Activated T-helper 2 cell treated with anti-CD3 and anti-CD28 coated beads, Interferon-gamma antibody, Interleukin-2, Interleukin-4, amounts not matched to agents 10 μg/mL and 5 μg/mL and 100 μg/mL, durations not matched to agents 14 hours and 24 hours and 36 hours (primary cell): ENCODE measurements around the gene AMY2A. TPM values are rescaled to one million over a fixed set of nuclear protein-coding genes. Genes with fewer than 3 reads are reported as not detected.
"Not testable (repeated sequence)": the region's sequence is repeated elsewhere in the genome, so short reads cannot be mapped to it uniquely, and the experiment has no call there.

ENCODE experiments used
- DNase-seq: peaks from one replicate; pipeline ENCODE4 v3.0.0; 2021; ENCODE audit warnings: low spot score
- H3K27ac Mint-ChIP-seq: one replicate; pipeline ENCODE4 v1.8.0; 2021; ENCODE audit warnings: mixed read lengths
- H3K27me3 Mint-ChIP-seq: one replicate; pipeline ENCODE4 v1.8.0; 2021; ENCODE audit warnings: low read depth, mixed read lengths
- H3K36me3 Mint-ChIP-seq: one replicate; pipeline ENCODE4 v1.8.0; 2021; ENCODE audit warnings: low read depth, mixed read lengths
- H3K4me1 Mint-ChIP-seq: one replicate; pipeline ENCODE4 v1.8.0; 2021; ENCODE audit warnings: low read depth, mixed read lengths
- H3K4me3 Mint-ChIP-seq: one replicate; pipeline ENCODE4 v1.8.0; 2021; ENCODE audit warnings: low read depth, mild to moderate bottlenecking, moderate library complexity, mixed read lengths
- H3K9me3 Mint-ChIP-seq: one replicate; pipeline ENCODE4 v1.8.0; 2021; ENCODE audit warnings: mixed read lengths
- intact Hi-C: fragments of 100-400 bp; cut with micrococcal nuclease; formaldehyde crosslinking; loops from one replicate; pipeline ENCODE4 v1.15.1; 2023
- total RNA-seq: library from RNA; stranded (reverse); gene quantifications from 2 replicates; pipeline ENCODE4 v1.2.3, GENCODE V29; 2022

The AMY2A gene
- not detected in 2 replicates for total RNA-seq

DNA sequence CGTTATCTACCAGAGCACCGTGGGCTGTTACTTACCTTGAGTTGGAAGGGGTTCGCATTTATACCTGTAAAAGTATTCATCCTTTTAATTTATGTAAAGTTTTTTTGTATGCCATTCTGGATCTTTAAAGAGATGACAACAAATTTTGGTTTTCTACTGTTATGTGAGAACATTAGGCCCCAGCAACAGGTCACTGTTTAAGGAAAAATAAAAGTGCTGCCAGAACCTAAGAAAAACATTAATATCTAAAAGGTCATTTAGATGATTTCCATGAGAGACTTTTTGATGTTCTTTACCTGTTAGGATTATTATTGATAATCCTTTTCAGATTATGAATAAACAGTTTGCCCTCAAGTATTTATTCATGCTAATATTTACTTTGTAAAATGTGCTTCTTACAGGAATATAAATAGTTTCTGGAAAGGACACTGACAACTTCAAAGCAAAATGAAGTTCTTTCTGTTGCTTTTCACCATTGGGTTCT is at the start of gene AMY2A:
Gene AMY2A, plus strand, starts transcription at position 434 of the 484 bp plus-strand sequence. Its CDS starts 14 bp downstream, at position 448.
- H3K4me3 Mint-ChIP-seq, H3K27ac Mint-ChIP-seq, H3K9me3 Mint-ChIP-seq, H3K4me1 Mint-ChIP-seq, DNase-seq, H3K36me3 Mint-ChIP-seq, intact Hi-C loops, H3K27me3 Mint-ChIP-seq: not testable (repeated sequence)

DNA sequence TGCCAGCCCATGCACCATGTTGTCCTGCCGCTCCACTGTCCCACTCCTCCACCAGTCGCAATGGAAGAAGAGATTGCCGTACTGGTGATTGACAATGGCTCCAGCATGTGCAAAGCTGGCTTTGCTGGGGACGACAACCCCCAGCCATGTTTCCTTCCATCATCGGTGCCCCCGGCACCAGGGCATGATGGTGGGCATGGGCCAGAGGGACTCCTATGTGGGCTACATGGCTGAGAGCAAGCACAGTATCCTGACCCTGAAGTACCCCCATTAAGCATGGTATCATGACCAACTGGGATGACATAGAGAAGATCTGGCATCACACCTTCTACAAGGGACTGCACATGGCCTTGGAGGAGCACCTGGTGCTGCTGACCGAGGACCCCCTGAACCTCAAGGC is 47.7 kb upstream of the AMY2A start:
- intact Hi-C loops = no loop called here
- DNase-seq = no peak
- Mint-ChIP-seq H3K9me3 (no peaks in the 10 kb centered on the region), H3K4me1 (no peaks in the 10 kb centered on the region), H3K27ac (no peak overlapping the region), H3K27me3 (no peaks in the 10 kb centered on the region), H3K4me3 (no peak overlapping the region), H3K36me3 (no peaks in the 10 kb centered on the region)

- DNase-seq, H3K36me3 Mint-ChIP-seq, H3K27ac Mint-ChIP-seq, H3K4me1 Mint-ChIP-seq, intact Hi-C loops, H3K9me3 Mint-ChIP-seq, H3K4me3 Mint-ChIP-seq, H3K27me3 Mint-ChIP-seq: not testable (repeated sequence)
These were observed 45.9 kb upstream of the AMY2A start, which contains the start of gene AMY2B for GRCh38 chr1:103571289-103571688. TSS of gene AMY2B (plus strand) at chr1:103571589. CDS start at chr1:103571603, 14 bp downstream.

GRCh38 chr1:103576065-103576464 is 41.2 kb upstream of the AMY2A start:
- H3K27ac Mint-ChIP-seq = no peak overlapping the region
- no peak for DNase-seq
- no peaks in the 10 kb centered on the region for H3K9me3 Mint-ChIP-seq
- H3K36me3 Mint-ChIP-seq = no peaks in the 10 kb centered on the region
- no peak overlapping the region for H3K4me3 Mint-ChIP-seq
- peaks cover 5% of the 10 kb centered on the region for H3K4me1 Mint-ChIP-seq
- intact Hi-C loops = no loop called here
- no peaks in the 10 kb centered on the region for H3K27me3 Mint-ChIP-seq

DNA sequence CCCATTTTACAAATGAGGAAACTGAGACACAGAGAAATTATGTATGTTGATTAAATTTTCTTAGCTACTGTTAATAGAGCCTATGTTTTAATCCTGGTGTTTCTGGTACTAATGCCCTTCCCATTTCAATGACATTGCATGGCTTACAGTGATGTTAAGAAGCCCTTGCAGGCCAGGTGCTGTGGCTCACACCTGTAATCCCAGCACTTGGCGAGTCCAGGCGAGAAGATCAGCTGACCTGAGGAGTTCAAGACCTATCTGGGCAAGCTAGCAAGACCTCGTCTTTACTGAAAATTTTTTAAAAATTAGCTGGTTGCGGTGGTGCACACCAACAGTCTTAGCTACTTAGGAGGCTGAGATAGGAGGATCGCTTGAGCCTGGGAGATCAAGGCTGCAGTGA is 40.4 kb upstream of the AMY2A start:
- H3K4me1 Mint-ChIP-seq, intact Hi-C loops, H3K9me3 Mint-ChIP-seq, H3K4me3 Mint-ChIP-seq, H3K36me3 Mint-ChIP-seq, DNase-seq, H3K27me3 Mint-ChIP-seq, H3K27ac Mint-ChIP-seq: not testable (repeated sequence)

- no peak for DNase-seq
- Mint-ChIP-seq H3K27ac (no peak overlapping the region), H3K4me1 (no peaks in the 10 kb centered on the region), H3K27me3 (no peaks in the 10 kb centered on the region), H3K36me3 (no peaks in the 10 kb centered on the region), H3K9me3 (no peaks in the 10 kb centered on the region), H3K4me3 (no peak overlapping the region)
- intact Hi-C loops = no loop called here
These were observed 34.8 kb upstream of the AMY2A start for GRCh38 chr1:103582464-103582863.

- no peaks in the 10 kb centered on the region for H3K27me3 Mint-ChIP-seq
- H3K4me1 Mint-ChIP-seq = no peaks in the 10 kb centered on the region
- DNase-seq = no peak
- no peak overlapping the region for H3K27ac Mint-ChIP-seq
- no peak overlapping the region for H3K4me3 Mint-ChIP-seq
- H3K36me3 Mint-ChIP-seq = no peaks in the 10 kb centered on the region
- intact Hi-C loops = no loop called here
- peaks cover 2% of the 10 kb centered on the region for H3K9me3 Mint-ChIP-seq
These were observed 33.3 kb upstream of the AMY2A start for GRCh38 chr1:103583887-103584286.

DNA sequence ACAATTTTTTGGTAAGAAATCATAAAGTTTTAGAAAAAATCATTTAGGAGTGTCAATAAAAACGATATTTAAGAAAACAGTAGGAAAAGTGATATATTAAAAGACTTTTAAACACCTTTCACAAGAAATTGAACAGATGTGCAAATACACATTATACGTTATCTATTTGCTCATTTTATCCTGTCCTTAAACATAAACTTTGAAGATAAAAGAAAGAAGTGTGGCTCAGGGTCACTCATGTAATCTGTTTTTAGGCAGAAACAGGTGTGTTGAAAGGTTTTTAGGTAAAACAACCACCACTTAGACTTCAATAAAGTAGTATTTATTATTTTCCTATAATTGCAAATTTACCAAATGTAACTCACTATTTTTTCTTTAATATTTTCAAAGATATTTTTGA is 32.7 kb upstream of the AMY2A start:
- Mint-ChIP-seq H3K36me3 (no peaks in the 10 kb centered on the region), H3K27ac (no peak overlapping the region), H3K4me3 (no peak overlapping the region), H3K27me3 (no peaks in the 10 kb centered on the region), H3K4me1 (no peaks in the 10 kb centered on the region), H3K9me3 (peaks cover 6% of the 10 kb centered on the region)
- intact Hi-C loops = no loop called here
- no peak for DNase-seq

DNA sequence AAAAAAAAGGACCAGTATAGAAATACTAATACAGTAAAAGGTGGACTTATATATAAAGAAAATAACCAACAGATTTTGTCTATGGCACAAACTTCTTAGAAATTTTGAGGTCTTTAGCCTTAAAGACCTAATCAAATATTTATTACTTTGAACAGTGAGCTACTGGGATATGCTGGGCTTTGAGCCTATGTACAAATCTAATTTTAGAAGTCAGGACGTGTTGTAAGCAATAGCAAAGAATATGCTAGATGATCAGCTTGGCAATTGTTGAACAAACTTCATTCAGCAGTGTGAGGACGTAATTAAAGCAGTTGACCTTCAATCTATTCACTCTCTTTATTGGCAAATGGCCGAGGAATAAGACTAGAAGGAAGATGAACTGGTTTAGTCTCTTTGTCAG is 14.5 kb upstream of the AMY2A start:
- intact Hi-C loops, DNase-seq, H3K27me3 Mint-ChIP-seq, H3K27ac Mint-ChIP-seq, H3K4me1 Mint-ChIP-seq, H3K4me3 Mint-ChIP-seq, H3K9me3 Mint-ChIP-seq, H3K36me3 Mint-ChIP-seq: not testable (repeated sequence)

- no peaks in the 10 kb centered on the region for H3K36me3 Mint-ChIP-seq
- no peaks in the 10 kb centered on the region for H3K27me3 Mint-ChIP-seq
- DNase-seq = no peak
- H3K27ac Mint-ChIP-seq = no peak overlapping the region
- no peak overlapping the region for H3K4me3 Mint-ChIP-seq
- intact Hi-C loops = no loop called here
- no peaks in the 10 kb centered on the region for H3K4me1 Mint-ChIP-seq
- no peaks in the 10 kb centered on the region for H3K9me3 Mint-ChIP-seq
These were observed 865 bp upstream of the AMY2A start for GRCh38 chr1:103616362-103616761.

DNA sequence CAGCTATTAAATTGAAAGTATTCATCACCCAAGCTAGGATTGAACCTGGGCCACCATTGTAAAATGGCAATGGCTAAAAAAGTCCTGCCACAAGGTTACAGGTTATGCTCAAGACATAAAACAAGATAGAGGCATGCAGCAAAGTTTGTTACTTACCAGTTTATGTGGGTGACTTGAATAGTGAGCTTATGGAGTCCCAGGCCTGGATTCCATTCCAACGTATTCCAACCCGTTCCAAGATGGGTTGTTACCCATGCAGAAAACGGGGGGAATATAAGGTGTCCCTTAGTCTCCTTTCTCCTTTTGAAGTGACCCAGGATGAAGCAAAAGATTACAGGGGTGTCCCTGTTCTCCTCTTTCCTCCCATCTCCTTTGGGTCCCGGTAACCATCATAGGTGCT is 10.2 kb downstream of the AMY2A start:
- H3K27me3 Mint-ChIP-seq, H3K4me3 Mint-ChIP-seq, intact Hi-C loops, H3K9me3 Mint-ChIP-seq, H3K4me1 Mint-ChIP-seq, H3K27ac Mint-ChIP-seq, DNase-seq, H3K36me3 Mint-ChIP-seq: not testable (repeated sequence)

GRCh38 chr1:103641194-103641593 is 24.0 kb downstream of the AMY2A start:
- H3K36me3 Mint-ChIP-seq, DNase-seq, intact Hi-C loops, H3K9me3 Mint-ChIP-seq, H3K27me3 Mint-ChIP-seq, H3K4me3 Mint-ChIP-seq, H3K27ac Mint-ChIP-seq, H3K4me1 Mint-ChIP-seq: not testable (repeated sequence)

- not testable (repeated sequence) for H3K4me1 Mint-ChIP-seq, H3K4me3 Mint-ChIP-seq
These were observed 26.7 kb downstream of the AMY2A start for GRCh38 chr1:103643908-103644307.

GRCh38 chr1:103650305-103650704 is 33.1 kb downstream of the AMY2A start:
- DNase-seq, H3K36me3 Mint-ChIP-seq, H3K27ac Mint-ChIP-seq, intact Hi-C loops, H3K4me3 Mint-ChIP-seq, H3K4me1 Mint-ChIP-seq, H3K27me3 Mint-ChIP-seq, H3K9me3 Mint-ChIP-seq: not testable (repeated sequence)

More at GRCh38 chr1:103643908-103644307, 26.7 kb downstream of the AMY2A start:
- intact Hi-C loops, H3K36me3 Mint-ChIP-seq, DNase-seq, H3K27ac Mint-ChIP-seq, H3K27me3 Mint-ChIP-seq, H3K9me3 Mint-ChIP-seq: not testable (repeated sequence)
